GM12801 (cell line): Measurements from ENCODE around the gene CDT1.

ENCODE experiments used
- TF ChIP-seq, protein P1 (sequence below): IDR thresholded peaks from one replicate; pipeline ENCODE4 v1.5.1; 2011; ENCODE audit warnings: control low read depth; ENCODE audit not compliant: insufficient read length; ENCODE audit errors: extremely low read depth

The CDT1 gene

GRCh38 chr16:88828711-88829110, 25.1 kb downstream of the CDT1 start:
- TF ChIP-seq, protein P1, sequence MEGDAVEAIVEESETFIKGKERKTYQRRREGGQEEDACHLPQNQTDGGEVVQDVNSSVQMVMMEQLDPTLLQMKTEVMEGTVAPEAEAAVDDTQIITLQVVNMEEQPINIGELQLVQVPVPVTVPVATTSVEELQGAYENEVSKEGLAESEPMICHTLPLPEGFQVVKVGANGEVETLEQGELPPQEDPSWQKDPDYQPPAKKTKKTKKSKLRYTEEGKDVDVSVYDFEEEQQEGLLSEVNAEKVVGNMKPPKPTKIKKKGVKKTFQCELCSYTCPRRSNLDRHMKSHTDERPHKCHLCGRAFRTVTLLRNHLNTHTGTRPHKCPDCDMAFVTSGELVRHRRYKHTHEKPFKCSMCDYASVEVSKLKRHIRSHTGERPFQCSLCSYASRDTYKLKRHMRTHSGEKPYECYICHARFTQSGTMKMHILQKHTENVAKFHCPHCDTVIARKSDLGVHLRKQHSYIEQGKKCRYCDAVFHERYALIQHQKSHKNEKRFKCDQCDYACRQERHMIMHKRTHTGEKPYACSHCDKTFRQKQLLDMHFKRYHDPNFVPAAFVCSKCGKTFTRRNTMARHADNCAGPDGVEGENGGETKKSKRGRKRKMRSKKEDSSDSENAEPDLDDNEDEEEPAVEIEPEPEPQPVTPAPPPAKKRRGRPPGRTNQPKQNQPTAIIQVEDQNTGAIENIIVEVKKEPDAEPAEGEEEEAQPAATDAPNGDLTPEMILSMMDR, result no peak

- TF ChIP-seq, protein P1, result no peak
These were observed 26.7 kb downstream of the CDT1 start for GRCh38 chr16:88830258-88830657.

DNA sequence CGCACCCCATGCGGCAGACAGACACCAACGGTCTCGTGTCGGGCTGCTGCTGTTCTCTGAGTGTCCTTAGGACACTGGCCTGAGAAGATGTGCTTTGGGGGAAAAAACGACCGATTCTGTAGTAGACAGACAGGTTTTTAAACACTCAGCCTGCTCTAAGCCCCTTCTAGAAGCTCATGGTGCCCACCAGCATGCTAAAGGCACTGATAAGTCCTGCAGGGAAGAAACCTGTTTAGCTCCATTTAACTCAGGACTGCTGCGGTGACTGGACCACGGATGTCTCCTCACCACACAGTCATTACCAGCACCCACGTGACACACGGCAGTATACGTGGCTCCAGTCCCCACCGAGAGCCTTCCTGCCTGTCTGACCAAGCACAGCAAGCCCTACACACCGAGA, 27.2 kb downstream of the CDT1 start:
- TF ChIP-seq, protein P1, result no peak

DNA sequence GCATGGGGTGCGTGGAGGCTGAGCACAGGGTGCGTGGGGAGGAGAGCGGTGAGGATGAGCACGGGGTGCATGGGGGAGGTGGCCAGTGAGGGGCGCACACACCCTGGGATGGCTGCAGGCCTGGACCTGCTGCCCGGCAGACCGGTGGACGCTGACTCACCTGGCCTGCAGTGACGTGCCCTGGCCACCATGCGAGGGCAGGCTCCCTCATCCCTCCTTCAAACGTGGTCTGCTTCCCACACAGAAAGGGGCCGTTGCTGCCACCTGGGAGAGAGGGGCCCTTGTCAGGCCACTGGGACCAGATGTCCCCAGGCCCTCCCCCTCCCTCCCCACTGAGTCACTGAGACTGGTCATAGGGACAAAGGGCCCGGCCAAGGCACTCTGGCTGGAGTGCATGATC, 28.2 kb downstream of the CDT1 start:
- TF ChIP-seq, protein P1, result no peak

DNA sequence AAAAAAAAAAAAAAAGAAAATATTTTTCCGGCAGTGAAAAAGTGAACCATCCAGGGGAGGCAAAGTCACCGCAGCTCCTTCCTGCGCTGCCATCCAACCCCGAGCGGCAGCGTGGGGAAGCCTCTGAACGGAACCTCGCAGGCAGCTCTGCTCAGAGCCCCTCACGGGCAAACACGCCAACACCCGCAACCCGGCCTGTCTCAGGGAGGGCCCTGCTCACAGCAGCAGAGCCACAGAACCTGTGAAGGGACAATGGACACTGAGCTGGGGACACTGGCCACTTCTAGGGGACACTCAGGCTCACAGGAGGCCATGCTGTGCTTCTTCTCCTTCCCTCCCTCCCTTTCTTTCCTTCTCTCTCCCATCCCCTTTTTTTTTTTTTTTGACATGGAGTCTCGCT, 29.5 kb downstream of the CDT1 start:
- TF ChIP-seq, protein P1, result no peak

GRCh38 chr16:88834670-88835069, 31.1 kb downstream of the CDT1 start:
- TF ChIP-seq, protein P1, result no peak

DNA sequence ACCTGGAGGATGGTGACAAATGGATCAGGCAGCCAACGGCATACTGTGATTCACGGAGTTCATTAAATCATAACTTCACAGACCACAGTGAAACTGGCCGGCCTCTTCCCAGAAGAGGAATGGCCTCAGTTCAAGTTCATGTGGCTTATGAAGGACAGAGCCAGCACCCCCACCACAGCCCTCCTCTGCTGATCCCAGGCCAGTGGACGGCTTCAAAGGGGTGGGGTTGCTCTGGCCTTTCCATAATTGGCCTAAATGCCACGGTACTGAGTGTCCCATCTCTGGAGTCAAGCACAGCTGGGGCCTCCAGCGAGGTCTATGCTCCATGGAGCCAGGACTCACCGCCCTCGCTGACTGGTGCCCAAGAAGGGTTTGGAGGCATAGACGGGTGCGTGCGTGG, 31.8 kb downstream of the CDT1 start:
- TF ChIP-seq, protein P1, result no peak

DNA sequence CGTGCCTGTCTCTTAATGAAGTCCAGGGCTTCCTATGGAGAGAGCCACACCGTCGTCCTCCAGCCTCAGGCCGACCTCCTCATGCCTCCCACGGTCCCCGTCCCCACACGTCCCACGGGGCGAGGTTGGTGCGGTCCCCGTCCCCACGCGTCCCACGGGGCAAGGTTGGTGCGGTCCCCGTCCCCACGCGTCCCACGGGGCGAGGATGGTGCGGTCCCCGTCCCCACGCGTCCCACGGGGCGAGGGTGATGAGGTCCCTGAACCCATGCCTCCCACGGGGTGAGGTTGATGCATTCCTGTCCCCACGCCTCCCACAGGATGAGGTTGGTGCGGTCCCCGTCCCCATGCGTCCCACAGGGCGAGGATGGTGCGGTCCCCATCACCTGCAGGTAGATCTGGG, 32.2 kb downstream of the CDT1 start:
- TF ChIP-seq, protein P1, result no peak
